ENCODE measurements around the gene MUC5B.

The MUC5B gene

DNA sequence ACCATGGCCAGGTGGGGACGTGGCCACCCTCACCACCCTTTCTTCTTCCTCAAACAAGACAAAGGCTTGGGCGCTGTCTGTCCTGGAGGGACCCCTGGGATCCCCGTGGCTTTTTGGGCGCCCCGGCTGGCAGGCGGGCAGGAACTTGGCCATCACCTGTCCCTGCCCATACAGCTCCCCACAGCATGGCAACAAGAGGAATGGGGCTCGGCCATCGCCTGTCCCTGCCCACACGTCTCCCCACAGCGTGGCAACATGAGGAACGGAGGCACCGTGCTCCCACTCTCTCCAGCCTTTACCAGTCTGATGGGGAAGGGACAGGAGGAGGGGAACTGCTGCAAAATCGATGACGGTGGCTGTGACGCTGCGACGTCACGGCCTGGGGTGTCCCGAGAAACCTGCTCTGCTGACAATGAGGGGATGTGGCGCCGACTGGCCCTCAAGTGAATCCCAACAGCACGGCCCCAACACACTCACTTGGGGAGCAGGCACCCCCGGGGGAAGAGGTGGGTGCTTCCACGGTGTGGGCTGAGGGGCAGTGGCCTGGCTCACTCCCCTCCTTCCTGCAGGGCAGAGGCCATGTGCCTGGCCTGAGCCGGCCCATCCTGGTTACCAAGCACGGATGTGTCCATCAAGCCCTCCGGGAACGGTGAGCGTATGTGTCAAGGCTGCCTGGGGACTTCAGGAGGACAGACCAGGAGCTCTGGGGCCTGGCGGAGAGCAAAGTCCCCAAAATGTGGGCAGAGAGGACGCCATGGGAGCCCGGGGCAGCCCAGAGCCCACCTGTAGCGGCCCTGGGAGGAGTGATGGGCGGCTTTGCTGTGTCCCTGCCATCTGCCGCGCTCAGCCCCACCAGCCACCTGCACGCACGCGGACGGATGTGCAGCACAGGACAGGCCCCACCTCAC is 56.2 kb downstream of the MUC5B start:
- no peak for DNase-seq

DNA sequence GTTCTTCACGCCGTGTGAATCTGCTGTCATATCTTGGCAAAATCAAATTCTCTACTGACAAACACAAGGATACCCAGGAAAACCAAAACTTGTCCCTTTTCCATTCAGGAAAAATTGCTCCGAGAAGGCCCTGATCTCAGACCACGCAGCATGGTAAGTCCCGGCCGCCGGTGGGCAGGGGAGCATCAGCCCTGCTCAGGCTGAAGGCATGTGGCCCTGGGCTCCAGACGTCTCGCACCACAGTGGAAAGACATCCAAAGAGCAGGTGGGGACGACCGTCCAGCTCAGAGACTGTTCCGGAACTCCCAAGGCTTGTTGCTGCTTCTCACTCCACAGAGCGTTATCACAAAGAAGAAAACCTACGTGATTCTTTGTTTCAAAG is 56.8 kb downstream of the MUC5B start:
- DNase-seq, result no peak

DNA sequence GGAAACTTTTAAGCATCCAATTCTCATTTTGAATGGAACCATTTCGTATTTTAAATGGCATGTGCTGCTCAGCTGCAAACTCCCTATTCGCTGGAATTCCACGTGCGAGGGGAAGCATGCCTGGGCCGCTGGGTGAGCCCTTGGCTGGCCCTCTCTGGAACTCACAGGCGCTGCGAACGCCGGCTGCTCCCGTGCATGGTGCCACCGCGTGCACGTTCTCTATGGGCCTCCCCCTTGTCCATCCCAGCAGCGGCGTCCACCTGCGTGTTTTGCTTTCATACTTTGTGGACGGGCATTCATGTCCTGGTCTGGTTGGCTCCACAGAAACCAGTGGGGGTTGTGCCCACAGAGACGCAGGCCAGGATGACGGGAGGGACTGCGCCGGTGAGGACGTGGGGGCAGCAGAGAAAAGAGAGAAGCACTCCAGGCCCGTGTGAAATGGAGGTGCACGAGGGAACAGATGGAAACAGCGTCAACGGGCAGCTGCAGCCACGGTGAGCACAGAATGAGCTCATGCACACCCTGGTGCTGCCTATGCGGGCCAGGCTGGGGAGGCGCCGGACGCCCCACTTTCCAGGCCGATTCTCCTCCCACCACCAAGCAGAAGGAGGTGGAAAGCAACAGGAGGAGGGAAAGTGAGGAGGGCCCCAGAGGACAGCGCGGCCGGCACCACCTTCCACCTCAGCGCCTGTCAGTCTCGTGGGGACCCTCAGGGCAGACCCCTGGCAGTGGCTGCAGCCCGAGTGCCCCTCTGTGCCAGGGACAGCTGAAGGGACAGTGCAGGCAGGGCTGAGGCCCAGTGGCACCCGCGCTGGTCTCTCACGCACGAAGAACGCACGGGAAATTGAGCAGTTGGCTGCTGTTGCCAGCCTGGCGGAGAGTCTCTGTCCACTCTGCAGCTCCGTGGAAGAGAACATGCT is 57.5 kb downstream of the MUC5B start:
- peak in 1 of 58 donors; percentile 55 for DNase-seq

DNA sequence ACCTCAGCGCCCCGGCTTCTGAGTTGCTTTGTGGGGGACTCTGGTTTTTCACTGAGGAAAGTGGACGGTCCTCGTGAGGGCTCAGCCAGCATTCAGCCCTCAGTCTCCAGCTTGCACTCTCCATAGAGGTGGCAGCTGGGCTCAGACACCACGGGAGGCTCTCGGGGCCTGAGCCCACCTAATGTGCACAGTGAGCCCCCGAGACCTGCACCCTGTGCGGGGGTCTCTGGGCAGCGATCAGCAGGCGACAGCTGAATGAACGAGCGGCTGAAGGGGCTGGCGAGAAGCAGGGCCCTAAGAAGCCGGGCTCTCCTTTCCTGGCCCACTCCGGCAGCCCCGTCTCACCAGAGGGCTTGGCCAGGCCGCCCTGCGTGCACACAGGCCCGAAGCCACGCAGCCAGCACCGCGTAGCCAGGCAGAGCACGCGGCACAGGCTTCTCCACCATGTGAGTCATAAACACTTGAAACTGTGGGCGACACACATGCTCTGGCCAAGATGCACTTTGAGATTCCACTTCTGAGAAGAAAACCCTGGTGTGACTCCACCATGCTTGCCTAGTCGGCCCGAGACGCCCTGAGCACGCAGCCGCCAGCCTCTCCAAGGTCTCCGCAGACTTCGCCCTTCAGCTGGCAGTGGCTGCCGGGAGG is 58.6 kb downstream of the MUC5B start:
- peak in 5 of 58 donors; percentile 27 to 64 (median 40) for DNase-seq

DNA sequence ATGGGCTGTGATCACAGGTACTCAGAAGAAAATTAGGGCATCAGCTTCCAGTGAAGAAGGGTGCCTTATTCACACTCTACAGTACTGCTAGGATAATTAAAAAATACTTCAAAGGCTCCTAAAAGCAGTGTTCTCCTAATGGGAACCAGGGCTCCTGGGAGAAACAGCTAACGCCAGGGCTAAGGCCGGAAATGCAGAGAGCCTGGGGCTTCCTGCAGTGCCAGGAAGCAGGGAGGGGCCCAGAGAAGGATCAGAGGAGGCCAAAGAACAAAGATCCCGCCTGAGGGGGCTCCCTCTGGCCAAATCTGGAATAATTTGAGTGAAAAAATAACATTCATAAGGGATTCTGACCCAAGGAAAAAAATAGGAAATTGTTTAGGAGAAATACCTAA is 59.1 kb downstream of the MUC5B start:
- no peak for DNase-seq

DNA sequence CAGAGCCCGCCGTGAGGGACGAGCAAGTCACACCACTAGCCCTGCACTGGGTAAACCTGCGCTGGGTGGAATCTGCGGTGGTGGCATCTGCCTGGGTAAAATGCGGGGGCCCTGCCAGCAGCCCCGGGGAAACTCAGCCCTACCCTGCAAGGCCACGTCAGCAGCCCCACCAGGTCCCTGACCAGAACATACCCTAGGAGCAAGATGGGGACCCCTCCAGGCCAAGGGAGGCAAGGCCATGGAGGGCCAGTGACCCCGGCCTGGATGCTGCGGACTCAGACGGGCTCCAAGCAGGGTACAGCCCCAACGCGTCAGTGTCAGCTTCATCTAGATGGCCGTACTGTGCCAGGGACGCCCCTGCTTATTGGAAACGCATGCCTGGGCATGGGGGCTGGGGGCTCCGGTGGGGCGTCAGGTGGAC is 60.2 kb downstream of the MUC5B start:
- DNase-seq, result no peak

DNA sequence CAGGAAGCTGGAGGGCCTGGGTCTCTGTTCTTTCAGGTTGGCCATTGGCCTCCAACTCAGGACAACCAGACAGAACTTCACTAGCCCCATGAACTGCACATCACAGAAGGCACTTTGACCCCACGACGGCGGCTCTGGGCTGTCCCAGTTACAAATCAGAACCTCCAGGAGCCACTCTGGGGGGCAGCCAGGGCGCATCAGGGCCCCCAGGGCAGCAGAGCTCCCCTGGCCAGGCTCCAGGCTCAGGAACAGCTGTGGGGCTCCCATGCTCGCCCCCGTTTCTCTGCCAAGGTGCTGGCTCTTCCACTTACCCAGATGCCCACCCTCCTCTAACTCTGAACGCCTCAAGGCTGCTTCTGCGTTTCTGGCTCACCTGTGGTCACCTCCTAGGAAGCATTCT is 61.0 kb downstream of the MUC5B start:
- DNase-seq, result no peak

DNA sequence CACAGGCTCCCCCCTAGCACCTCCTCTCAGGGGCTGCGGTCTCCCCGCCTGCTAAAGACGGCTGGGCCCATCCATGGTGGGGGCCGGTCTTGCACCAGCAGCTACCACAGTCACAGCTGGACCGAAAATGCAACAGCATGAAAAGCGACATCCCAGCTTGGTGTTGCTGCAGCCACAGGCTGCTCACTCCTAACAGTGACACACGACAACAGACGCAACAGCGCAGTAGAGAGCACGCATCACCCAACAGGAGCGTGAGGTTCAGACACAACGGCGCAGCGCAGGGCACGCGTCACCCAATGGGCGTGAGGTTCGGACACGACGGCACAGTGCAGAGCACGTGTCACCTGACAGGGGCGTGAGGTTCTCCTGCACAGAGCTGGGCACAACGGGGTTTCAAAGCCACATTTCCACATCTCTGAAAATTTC is 62.5 kb downstream of the MUC5B start:
- no peak for DNase-seq

DNA sequence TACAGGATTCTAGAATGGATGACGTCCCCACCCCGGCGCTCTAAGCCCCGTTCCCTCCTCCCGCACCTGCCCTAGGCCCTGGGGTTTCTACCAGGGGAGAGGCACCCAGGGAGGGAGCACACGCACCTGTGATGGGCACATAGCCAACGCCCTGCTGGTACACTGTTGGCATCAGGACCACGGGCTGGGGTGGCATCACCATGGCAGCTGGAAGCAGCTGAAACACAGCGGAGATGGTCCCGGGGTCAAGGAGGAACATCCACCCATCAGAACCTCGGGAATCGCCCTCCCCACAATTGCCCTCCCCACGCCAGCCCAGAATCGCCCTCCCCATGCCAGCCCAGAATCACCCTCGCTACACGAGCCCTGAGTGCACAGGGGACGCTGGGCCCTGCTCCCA is 63.0 kb downstream of the MUC5B start:
- DNase-seq, result no peak

DNA sequence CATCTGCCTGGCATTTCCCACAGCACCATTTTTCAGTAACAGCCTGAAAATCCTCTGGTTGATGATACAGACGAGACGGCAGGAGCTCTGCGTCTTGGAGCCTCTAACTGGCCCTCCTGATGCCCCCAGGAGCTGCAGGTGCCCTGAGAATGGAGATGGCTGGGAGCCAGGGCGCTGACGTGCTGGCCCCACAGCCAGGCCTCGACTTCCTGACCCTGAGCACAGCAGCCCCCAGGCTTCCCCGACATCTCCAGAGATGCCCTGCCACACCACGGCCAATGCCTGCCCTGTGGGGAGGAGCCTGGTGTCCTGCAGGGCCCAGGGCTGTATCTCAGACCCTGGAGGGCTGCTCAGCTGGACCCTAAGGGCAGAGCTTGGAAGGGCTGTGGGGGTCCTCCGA is 65.1 kb downstream of the MUC5B start:
- no peak for DNase-seq

DNA sequence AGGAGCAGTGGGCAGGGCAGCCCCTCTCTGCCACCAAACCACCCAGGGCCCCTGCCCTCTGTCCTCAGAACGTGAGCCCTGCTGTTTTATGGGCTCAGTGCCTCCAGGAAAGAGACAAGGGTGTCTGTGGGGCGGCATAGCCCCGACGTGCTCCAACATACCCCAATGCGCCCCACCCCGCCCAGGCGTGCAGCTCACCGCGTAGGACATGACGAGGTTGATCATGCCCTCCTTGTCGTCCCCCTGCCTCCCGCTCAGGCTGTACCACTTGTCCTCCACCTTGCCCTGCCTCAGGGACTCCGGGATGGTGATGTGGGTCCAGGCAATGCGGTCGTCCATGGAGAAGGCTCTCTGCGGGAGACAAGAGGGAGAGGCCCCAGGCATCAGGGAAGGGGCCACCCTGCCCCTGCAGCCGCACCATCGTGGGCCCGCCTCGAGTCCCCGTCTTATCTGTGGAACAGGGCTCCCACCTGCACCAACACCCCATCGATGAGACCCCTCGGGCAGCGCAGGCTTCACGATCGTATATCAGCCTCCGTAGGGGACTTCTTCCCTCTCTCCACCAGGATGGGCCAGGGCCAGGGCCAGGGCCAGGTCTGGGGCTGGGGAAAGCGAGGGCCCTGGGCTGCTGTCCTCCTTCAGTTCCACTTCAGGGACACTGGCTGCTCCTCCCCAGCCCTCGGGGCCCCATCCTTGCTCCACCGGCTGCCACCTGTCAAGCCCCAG is 65.7 kb downstream of the MUC5B start:
- DNase-seq, result no peak

DNA sequence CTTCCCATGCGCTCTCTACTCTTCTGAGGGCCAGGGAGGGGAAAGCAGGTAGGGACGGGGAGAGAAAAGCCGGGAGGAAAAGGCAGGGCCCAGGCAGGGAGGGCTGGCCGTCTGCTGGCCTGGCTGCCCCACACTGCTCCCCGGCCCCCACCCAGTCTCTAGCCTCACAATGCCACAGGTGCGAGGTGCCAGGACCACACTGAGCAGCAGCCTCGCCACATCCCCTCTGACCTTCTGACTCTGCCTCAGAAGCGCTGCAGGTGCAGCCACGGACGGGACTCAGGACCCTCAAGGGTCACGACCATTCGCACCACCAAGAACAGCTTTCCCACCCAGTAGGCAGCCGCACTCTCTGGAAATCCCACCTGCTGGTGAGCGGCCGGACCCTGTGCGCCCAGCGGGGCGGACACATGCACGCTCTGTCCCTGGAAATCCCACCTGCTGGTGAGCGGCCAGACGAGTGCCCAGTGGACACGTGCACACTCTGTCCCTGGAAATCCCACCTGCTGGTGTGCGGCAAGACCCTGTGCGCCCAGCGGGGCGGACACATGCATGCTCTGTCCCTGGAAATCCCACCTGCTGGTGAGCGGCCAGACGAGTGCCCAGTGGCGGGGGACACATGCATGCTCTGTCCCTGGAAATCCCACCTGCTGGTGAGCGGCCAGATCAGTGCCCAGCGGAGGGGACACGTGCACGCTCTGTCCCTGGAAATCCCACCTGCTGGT is 66.5 kb downstream of the MUC5B start:
- no peak for DNase-seq

DNA sequence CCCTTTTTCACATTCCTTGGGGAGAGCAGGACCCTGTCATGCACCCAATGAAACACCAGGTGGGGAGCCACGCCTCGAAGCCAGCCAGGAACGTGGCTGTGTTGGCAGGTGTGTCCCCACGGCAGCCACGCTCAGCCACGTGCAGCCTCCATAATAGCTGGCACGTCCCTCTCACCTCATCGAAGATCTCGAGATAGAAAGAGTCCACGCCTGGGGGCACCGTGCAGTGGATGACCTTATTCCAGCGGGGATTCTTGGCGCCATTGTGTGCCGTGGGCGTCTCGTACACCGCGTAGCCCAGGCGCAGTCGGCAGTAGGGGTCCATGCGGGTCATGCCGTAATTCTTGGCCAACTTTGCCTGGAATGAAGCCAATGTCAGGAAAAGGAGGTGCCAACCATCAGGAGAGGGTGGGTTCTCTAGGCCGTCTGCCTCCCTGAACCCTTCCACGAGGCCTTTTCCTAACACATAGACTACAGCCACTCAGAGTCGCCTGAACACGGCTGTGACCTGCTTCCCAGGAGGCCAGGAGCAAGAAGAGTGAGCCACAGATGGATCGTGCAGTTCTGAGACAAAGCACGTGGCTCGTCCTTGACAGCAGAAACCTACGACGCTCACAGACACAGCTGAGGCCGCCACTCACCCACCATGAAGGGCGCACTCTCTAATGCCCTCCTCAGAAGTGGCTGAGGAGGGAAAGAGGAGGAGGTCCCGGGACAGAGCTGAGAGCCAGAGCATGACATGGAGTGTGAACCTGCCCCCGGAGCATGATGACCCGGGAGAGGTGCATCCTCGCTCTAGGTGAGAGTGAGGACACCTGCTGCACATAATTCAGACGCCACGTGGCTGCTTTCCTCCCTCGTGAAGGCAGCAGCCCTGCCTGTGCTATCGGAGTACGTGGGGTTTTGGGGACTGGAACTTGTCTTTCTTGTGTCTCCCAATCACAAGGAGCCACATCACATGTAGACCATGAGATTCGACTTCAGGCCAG is 67.5 kb downstream of the MUC5B start:
- no peak for DNase-seq

DNA sequence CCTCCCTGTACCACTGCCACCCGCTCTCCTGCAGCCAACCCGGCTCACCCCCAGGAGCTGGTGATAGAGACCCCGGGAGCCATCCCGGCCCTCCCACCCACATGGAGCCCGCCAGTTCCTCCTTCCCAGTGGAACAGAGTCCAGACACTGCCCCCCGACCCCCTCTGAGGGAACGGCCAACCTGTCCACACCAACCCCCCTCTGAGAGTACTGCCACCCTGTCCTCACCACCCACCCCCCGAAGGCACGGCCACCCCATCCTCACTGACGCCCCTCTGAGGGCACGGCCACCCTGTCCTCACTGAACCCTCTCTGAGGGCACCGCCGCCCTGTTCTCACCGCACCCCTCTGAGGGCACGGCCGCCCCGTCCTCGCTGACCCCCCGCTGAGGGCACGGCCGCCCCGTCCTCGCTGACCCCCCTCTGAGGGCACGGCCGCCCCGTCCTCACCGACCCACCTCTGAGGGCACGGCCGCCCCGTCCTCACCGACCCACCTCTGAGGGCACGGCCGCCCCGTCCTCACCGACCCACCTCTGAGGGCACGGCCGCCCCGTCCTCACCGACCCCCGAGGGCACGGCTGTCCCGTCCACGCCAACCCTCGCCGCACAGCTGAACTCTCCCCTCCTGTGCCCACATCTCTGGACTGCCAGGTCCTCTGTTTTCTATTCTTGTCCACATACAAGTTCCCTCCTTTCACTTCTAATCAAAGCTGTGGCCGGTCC is 68.6 kb downstream of the MUC5B start:
- DNase-seq, result no peak

DNA sequence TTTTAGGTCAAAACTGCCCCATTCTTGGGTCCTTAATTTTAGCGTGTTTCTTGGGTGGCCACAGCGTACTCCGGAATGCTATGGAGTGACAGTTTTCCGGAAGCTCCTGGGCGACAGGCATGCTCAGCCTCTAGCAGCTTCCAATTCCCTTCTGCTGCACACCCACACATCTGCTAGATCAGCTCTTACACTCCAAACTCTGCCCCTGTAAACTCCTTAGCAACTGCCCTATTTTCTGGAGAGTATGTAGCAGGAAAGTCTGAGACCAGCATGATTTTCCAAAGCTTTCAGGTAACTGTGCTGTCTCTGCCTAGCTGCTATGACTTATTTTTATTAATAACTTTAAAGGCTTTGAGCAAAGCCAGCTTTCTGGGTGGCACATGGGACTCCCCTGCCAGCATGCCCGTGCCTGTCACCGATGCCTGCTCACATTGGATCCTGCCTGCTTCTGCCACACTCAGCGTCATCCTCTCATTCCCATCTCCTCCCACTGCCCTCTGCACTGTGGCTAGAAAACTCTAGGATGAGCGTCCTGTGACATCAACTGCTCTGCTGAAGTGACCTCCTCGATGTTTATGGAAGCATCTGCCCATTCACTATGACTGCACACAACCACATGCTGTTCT is 69.3 kb downstream of the MUC5B start:
- peak in 1 of 58 donors; percentile 67 for DNase-seq

DNA sequence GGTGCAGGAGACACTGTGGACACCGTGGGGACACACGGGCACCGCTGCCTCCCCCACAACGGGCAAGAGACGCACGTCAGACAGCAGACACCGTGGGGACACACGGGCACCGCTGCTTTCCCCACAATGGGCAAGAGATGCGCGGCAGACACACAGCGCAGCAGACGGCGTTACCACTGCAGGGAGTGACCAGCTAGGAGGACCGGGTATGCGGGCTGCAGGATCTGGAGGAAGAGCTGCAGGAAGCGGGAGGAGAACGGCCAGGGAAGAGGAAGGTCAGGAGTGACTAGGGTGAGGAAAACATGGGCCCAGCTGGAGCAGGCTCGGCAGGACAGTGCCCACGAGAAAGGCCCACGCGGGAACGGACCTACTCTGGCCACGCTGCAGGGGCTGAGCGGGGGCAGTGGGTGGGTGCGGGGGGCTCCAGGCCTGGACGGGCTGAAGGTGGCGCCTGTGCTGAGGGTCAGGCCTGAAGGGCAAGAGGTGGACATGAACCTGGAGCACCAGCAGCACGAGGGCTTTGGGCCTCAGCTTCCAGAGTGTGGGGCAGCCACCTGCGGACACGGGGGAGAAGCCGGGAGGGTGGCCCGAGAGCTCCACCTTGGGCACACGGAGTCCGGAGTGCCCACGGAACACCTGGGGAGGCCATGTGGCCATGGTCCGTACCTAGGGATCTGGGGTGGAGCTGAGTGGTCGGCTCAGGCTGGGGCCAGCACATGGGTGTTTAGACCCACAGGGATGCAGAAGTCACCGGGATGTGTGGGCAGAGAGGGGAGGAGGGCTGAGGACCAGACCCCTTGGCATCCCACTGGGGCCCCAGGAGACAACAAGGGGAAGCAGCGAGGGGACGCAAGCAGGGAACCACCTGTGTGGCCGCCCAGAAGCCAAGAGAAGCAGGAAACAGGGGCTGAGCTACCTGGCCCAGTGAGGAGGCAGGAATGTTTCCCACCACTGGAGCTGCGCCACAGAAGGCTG is 70.1 kb downstream of the MUC5B start:
- DNase-seq, result no peak

DNA sequence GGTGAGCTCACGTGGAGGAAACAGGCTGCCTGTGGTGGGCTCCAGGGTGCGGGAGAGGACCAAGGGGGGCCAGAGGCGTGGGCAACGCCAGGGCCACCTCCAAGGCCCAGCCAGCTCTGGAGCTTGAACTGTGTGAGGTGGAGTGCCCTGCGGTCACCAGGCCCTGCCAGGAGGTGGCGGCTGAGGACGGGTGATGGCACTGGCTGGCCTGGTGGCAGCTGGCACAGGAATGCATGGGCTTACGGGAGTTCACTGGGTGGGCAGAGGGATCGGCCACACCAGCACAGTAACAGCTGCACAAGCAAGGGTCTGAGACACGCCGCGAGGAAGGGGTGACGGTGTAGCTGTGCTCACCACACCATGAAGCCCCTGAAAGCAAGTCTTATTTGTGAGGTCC is 70.8 kb downstream of the MUC5B start:
- peak in 3 of 58 donors; percentile 33 to 37 (median 37) for DNase-seq

Measured in anterior cingulate cortex (tissue), 58 donors.